ENCODE results near the gene PPP4R1.

Gene PPP4R1

GRCh38 chr18:9507565-9508088, 106.7 kb downstream of the PPP4R1 start:
- DNase-seq (ENCODE audit: low read depth): no peak

GRCh38 chr18:9506046-9506792, 108.1 kb downstream of the PPP4R1 start:
- DNase-seq (ENCODE audit: low read depth): no peak

Data from T-helper 22 cell (primary cell).